GM21825 (cell line): ENCODE results near the gene C4orf36.

ENCODE experiments used
- ATAC-seq: cut with Tn5 transposase; IDR thresholded peaks from one replicate; pipeline ENCODE4 v1.9.1; 2021; ENCODE audit warnings: mild to moderate bottlenecking, moderate library complexity; ENCODE audit not compliant: unreplicated experiment

Gene C4orf36, protein sequence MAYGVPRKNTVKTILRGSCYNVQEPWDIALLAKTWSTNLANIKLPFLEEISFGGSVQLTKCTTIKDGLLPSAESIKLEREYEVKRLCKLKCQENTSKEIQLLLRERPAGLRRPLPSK

DNA sequence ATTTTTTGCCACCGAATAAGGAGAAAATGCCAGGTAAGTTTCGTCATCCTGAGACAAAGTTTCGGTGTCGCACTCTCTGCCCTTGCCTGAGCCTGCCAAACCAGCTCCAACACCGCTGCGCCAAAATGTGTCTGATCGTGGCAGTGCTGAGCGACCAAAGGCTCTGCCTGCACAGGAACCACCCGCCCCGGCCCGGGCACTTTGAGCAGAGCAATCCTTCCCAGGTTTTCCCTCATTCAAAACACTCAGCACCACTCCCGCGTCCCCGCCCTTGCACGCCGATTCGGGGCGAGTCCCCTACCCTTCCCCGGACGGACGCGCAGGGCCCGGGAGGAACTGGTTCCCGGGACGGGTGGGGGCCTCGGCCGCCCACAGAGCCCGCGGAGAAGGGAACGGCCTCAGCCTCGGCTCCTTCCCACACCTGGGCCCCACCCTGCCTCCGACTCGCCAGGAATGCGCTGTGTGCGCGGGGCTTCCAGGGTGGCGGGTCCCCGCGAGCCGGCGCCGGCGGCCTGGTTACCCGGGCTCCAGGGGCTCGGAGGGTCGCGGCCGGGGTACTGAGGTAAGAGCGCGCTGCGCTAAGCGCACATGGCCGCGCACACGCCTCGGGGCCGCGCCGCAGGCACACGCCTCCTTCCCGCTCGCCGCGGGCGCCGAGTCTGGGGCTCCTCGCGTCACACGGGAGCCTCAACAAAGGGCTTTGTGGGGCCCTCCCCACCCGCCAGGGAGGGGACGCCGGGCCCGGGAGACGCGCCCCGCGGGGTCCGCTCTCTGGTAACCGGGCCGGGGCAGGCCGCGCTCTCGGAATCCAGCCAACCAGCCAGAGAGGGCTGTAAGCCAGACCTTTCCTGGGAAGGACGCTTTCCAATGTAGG, at the start of gene C4orf36:
Gene C4orf36, minus strand, starts transcription at position 661 of the 874 bp plus-strand sequence. CDS start 902 bp downstream, outside the sequence.
- ATAC-seq: peak; percentile 53

DNA sequence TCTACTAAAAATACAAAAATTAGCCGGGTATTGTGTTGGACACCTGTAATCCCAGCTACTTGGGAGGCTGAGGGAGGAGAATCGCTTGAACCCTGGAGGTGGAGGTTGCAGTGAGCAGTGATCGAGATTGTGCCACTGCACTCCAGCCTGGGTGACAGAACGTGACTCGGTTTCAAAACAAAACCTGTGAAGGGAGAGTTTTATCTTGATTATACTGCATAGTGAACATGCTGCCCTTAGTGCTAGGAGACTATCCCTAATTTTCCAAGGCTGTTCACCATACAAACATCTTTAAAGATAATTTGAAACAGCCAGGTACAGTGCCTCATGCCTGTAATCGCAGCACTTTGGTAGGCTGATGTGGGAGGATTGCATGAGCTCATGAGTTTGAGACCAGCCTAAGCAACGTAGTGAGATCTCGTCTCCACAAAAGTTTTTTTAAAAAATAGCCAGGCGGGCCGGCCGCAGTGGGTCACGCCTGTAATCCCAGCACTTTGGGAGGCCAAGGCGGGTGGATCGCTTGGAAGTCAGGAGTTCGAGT, 48.8 kb upstream of the C4orf36 start:
- no peak for ATAC-seq

DNA sequence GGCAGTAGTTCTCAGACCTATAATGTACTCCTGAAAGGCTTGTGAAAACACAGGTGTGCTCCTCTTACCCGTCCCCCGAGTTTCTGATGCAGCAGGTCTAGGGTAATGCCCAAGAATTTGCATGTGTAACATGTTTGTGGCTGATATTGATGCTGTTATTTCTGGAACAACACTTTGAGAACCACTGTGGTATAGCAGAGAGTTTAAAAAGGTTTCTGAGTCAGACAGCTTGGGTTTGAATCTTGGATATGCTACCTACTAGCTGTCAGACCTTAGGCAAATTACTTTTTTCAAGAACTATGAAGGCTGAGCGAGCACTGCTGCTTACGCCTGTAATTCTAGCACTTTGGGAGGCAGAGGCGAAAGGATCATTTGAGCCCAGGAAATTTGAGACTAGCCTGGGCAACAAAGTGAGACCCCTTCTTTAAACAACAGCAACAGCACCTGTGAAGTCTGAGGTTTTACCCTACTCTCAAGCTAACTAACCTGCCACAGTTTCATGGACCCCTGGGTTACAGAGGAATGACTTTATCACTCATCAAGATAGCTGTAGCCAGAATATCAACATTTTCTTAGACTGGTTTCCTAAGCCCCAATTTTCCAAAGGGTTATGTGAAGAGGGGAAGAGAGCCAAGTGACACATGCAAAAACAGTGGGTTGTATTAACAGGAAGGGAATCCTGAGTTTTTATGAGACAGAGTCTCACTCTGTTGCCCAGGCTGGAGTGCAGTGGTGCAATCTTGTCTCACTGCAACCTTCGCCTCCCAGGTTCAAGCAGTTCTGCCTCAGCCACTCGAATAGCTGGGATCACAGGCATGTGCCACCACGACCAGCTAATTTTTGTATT, 47.7 kb upstream of the C4orf36 start:
- peak; percentile 49 for ATAC-seq

DNA sequence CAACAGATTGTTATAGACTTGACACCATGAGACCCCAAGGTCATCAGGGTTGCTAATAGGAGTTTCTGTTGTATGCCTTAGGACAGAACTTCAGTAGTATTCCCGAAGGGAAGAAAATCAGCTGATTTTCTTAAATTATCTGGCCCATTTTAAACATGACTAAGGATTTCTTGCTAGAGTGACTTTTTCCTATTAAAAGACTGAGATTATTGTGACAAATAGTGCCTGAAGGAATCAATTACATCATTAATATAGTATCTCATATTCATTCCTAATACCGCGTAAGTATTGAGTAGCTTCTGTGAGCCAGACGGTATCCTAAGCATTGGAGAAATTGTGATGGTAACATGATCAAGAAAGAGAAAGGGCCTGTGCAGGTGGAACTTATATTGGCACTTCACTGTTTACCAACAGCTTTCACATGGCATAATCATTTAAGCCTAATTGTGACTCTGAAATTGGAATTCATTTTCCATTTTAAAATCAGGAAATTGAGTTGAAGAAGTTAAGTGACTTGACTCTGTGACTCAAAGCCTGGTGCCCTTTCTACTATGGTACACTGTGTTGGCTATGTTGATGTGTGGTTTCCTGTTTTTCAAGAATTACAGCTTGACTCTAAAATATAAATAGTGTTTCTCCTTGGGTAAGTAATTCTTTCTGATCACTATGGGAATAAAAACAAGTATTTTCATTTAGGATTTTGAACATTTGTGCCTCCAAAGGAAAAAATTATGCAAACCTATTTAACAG, 46.7 kb upstream of the C4orf36 start:
- no peak for ATAC-seq

DNA sequence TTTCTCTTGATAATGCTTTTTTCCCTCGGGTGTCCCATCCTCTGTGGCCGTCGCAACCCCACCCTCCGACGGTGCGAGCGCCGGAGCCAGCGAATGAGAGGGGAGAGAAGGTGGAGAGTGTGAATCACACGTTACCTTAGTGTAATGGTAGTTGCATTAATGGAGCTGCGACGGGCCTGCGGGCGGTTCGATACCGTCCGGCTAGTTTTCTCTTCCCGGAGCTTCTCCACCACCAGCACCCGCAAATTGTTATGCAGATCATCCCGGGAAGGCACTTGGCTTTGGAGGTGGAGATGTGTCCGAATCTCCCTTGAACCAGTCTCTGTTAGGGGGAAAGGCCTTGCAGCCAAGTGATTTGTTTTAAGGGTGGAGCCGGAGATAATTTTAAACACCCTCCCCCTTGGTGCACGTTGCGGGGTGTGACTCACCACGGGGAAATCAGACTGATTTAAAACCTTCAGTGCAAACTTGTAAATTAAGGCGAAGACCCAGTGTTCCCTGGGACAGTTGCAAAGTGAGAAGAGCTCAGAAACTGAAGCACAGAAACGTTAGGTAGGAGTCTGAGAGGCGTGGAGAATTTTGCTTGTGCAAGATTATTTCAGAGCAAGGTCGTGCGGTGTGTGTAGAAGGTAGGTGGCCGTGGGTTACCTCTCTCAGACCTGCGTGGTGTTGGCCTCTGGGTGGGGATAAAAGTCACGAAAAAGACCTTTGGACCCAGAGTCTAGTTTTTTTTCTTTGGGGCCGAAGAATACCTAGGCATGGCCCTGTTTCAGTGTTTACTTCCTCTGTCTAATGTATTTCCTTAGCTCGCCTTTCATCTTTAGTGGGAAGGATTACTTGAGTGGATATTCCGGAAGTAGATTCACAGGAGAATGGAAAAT, 43.9 kb upstream of the C4orf36 start:
- ATAC-seq: peak; percentile 33

DNA sequence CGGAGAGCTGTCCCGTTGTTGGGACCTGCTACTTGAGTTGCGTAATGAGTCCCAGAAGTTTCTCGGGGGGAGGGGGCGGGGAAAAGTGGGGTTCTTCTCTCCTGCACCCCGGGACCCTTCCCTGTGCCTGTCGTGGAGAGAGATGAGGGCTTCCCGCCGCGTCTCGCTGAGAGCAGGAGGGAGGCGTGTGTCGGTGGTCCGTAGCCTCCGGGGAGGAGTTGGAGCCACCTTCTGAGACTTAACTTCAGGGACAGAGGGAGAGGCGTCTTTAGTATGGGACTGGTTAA, 43.3 kb upstream of the C4orf36 start:
- ATAC-seq: no peak

DNA sequence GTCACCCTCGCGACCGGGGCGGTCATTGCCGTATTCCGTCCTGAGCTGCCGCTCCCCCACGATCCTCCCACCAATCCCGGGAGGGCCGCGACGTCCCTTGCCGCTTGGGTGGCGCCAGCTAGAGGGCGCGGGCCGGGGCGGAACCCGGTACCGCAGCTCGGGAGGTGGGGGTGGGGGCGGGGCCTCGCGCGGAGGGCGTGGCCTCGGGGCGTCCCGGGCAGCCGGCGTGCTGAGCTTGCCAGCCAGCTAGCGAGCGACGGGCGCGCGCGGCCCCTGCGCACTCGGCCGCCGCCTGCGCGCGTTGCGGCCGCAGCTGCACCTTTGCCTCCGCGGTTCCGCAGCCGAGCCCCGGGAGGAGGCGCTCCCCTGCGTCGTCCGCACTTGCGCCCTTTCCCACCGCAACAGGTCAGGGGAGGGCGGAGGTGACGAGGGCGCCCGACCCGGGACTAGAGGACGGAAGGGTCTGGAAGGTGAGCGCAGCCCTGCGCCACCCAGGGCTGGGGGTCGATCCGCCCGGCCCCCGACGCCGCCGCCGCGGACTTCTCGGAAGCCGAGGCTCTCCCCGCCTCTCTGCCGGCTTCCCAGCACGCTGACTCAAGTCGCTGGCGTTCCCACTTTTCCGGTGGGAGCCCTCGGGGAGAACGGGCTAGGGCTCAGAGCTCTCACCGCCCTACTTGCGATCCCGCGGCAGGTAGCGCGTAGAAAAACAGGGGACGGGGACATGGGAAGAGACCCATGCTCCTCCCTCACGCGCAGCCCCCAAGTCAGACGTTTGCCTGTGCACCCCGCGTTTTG, 42.7 kb upstream of the C4orf36 start, which contains the start of gene AFF1:
Gene AFF1, plus strand, starts transcription at position 241 of the 795 bp plus-strand sequence. CDS start 13,523 bp downstream, outside the sequence.
- peak; percentile 53 for ATAC-seq

DNA sequence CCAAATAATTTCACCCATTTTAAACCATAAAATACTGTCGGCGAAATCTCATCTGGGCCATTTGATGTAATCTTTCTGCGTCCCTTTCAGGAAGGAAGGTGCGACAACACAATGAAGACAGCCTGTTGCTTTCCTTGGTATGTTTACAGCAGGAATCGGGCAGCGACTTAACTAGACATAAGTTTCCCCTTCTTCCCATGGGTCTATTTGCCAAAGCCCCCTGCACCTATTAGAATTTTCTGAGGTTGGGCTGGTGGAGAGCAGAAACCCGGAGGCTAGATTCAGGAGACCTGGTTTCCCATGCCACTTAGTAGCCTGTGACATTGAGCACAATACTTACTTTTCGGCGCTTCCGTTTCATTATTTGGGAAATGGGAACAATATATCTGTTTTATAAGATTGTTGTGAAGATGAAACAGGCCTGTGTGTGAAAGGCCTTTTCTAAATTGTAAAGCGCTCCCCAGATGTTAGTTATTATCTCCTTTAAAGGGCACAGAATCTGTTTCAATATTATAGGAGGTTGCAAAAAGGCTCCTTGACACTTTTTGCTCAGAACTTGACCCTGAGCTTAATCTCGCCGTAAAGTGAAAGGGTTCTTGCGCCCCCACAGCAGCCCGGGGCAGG, 42.0 kb upstream of the C4orf36 start:
- no peak for ATAC-seq

DNA sequence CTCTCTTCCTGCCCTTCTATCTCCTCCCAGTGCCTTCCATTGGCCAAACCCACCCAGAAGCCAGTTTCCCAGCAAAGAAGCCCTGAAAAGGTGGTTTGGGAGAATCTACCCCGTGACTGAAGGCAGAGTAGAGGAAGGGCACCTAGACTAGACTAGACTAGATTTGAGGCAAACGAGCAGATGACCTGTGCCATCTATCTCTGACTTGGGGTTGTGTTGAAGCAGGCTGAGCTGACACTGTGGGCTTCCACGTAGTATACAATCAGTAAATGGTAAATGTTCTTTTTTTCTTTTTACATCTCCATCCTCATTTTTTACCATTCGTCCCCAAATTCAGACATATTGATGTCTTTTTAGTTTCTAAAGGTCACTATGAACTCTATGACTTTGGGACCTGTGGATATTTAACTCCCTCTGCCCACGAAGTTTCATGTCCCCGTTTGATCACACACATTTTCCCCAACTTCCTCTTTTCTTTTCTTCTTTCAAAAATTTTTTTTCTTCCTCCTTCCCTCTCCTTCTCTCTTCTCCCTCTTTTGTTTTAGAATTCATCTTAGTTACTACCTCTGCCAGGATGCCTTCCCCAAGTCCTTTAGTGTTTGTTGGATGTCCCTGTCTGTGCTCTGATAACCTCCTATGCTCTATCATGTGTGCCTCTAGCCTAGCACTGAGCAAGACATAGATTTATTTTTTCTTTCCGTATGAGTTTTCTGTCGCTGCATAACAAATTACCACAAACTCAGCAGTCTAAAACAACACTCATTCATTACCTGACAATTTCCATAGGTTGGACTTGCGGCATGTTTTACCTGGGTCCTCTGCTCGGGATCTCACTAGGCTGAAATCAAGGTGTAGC, 36.4 kb upstream of the C4orf36 start:
- no peak for ATAC-seq

DNA sequence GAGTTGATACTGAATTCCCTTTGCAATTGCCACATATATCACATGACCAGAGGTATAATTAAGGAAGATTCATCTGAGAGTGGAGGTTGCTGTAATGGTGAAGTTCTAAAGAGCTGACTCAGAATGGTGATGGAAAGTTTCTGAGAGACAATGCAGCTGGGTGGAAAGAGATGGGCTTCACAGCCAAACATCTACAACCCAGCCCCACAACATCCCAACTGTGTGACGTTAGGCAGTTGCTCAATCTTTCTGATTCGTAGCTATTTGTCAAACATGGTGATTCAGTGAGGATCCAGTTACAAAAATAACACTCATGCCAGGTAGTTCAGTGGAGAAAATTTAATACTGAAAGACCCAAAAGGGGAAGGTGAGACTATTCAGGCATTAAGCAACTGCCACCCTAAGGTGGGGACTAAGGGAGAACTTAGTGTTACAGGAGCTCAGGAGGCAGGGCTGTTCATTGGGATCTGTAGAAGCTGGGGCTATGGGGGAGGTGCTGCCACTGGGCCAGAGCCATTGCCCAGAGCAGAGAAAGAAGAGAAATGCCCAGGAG, 35.7 kb upstream of the C4orf36 start:
- no peak for ATAC-seq

DNA sequence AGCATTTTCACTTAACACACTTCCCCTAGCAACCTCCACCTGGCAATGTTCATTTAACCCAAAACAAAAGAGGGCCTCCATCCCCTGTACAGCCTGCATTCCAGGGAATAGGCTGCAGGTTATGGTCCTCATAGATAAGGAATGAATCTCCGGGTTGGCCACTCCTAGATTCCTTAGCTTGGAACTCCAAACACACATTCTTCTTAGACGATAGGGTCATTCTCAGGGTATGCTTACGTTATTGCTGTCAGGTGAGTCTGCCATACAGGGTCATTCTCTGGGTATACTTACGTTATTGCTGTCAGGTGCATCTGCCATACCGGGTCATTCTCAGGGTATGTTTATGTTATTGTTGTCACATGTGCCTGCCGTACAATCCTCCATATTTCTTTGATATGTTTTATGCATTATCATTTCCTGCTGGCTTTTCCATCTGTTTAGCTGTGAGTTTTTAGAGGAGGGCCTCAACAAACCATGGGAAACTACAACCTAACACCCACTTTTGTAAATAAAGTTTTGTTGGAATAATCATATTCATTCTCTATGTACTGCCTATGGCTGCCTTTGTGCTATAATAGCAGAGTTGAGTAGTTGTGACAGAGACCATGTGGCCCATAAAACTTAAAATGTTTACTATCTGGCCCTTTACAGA, 34.3 kb upstream of the C4orf36 start:
- ATAC-seq: no peak

DNA sequence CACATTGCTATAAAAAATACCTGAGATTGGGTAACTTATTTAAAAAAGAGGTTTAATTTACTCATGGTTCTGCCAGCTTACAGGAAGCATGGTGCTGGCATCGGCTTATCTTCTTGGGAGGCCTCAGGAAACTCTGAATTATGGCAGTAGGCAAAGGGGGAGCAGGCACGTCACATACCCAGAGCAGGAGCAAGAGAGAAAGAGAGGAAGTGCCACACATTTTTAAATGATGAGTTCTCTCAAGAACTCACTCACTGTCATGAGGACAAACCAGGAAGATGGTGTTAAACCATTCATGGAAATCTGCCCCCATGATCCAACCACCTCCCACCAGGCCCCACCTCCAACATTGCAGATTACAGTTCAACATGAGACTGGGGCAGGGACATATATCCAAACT, 32.6 kb upstream of the C4orf36 start:
- ATAC-seq: no peak

DNA sequence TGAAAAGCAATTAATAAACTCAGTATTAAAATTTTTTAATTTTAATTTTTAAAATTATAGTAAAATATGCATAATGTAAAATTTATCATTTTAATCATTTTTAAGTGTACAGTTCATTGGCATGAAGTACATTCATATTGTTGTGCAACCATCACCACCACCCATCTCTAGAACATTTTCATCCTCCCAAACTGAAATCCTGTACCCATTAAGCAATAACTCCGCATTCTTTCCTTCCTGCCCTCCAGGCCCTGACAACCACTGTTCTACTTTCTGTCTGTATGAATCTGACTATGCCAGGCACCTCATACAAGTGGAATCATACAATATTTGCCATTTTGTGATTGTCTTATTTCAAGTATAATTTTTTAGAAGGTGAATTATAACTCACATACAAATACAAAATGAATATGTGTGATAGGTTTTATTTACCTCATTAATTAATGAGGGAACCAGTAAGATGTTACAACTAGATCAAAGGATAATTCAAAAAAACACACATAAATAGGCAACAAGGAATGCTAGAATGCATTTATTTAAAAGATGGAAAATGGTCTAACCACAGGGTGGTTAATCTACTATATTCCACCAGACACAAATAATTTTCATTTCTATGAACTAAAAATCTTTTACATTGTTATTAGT, 29.5 kb upstream of the C4orf36 start:
- ATAC-seq: no peak

DNA sequence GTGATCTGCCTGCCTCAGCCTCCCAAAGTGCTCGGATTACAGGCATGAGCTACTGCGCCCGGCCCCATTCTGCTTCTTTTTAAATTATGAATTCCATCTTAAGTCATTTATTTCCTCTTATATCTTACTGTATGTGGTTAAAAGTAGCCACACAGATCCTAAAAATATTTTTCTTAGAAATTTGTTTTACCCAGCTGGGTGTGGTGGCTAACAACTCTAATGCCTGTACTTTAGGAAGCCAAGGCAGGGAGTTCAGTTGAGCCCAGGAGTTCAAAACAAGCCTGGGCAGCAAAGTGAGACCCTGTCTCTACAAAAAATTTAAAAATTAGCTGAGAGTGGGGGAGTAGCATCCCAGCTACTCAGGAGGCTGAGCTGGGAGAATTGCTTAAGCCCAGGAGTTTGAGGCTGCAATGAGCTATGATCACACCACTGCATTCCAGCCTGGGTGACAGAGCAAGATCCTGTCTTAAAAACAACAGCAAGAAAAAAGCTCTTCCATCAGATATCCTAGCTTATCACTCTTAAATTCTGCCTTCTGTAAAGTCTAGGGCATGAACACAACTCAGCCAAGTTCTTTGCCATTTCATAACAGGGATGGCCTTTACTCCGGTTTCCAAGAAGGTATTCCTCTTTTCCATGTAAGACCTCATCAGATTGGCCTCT, 27.5 kb upstream of the C4orf36 start:
- ATAC-seq: no peak

DNA sequence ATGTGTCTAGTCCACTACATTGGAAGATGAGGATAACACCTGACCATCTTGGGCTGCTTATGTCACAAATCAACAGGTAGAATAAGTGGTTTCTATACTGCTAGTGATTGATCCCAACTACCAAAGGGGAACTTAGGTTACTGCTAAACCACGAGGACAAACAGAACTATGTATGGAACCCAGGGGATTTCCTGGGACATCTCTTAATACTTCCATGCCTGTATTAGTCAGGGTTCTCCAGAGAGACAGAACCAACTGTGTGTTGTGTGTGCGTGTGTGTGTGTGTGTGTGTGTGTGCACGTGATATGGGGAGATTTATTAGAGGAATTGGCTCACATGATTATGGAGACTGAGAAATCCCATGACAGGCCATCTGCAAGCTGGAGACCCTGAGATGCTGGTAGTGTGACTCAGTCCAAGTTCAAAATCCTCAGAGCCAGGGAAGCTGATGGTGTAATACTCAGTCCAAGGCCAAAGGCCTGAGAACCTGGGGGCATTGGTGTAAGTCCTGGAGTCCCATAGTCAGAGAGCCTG, 26.4 kb upstream of the C4orf36 start:
- no peak for ATAC-seq
